8988T (cell line): ENCODE measurements around the gene USE1.
A peak's percentile ranks its signal among the peaks of the same experiment; 100 is the strongest.

Source experiments
- DNase-seq: peaks from one replicate; pipeline ENCODE4 v3.0.0; 2011

USE1 gene

GRCh38 chr19:17259118-17259780 lies 44.1 kb downstream of the USE1 start:
- DNase-seq = no peak

- DNase-seq = no peak
Measured at GRCh38 chr19:17259934-17260333, 44.8 kb downstream of the USE1 start.

GRCh38 chr19:17260842-17261325 lies 45.7 kb downstream of the USE1 start:
- peak; percentile 94 for DNase-seq

- no peak for DNase-seq
Measured at GRCh38 chr19:17262557-17262956, 47.4 kb downstream of the USE1 start.

- DNase-seq = no peak
Measured at GRCh38 chr19:17263712-17264640, 48.8 kb downstream of the USE1 start.

- no peak for DNase-seq
Measured at GRCh38 chr19:17264641-17264979, 49.5 kb downstream of the USE1 start, which contains the start of gene USHBP1. USHBP1 (minus strand) TSS chr19:17264745; CDS start chr19:17264299, 446 bp downstream.

- DNase-seq = no peak
Measured at GRCh38 chr19:17266026-17266425, 50.9 kb downstream of the USE1 start.

- DNase-seq = no peak
Measured at GRCh38 chr19:17266589-17266974, 51.4 kb downstream of the USE1 start.

GRCh38 chr19:17266975-17267788 lies 52.0 kb downstream of the USE1 start, which contains the start of gene BABAM1:
BABAM1 (plus strand) TSS chr19:17267443; CDS start chr19:17268807, 1,364 bp downstream.
- DNase-seq = peak; percentile 87

- no peak for DNase-seq
Measured at GRCh38 chr19:17268754-17269153, 53.6 kb downstream of the USE1 start.
